GM19043 (cell line): ENCODE measurements around the gene KANSL1.

Source experiments
- ATAC-seq: cut with Tn5 transposase; IDR thresholded peaks from one replicate; pipeline ENCODE4 v1.9.1; 2021; ENCODE audit warnings: low read depth; ENCODE audit not compliant: unreplicated experiment

KANSL1 gene

DNA sequence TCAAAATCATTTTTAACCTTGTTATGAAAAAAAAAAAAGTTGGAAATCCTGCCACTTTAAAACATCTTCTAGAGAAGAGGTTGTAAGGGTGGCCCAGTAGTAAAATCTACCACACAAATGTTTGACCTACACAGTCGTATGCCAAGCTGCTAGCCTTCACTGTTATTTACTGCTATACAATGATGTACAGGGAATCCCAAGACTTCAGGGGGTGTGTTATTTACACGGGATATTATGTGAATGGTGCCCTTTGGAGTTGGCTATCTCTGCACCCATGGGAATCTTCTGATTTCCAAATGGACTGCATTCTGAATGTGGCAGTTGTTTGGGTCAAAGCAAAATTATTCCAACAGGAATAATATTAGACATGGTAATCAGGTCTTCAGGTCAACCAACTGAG, 148.2 kb downstream of the KANSL1 start:
- no peak for ATAC-seq

DNA sequence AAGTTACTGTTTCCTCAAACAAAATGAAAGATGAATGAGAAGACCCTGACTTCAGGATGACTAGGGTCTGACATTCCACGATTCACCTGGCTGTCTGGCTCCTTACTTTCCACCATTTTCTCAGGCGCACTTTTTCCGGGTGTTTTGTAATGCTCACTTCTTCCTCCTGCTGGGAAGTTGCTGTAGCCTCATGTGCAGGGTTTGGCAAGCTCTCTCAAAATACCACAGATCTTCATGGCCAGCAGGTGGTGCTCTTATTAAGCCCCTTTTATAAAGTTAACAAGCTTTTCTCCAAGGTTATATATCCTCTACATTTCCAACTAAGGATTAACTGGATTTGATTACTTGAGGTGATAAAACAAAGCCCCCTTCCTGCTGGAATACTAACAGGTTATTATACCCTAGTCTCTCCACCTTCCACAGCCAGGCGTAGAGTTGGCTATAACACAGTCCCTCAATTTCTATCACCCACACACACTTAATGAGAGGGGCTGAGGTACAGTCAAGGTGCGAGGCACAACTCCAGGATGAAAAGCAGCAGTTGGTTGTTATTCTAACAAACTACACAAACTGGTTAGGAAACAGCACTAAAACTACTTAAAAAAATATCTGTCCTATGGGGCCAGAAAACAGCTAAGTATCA, 148.8 kb downstream of the KANSL1 start:
- no peak for ATAC-seq

DNA sequence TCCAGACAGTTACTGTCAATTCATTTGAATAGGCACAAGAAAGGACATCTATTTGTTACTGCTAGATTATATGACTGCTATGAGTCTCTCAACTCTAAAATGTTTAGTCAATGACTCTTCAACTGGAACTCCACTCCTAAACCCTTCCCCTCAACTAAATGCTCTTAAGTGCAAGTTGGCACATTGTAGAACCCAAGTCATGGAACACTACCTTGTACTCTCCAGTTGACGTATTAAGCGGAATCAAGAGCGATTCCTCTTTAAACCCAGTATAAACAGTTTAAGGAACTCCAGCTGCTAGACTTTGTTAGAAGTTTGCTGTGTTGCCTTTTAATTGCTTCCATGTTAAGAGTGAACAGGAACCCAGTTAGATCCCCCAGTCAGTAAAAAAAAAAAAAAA, 149.6 kb downstream of the KANSL1 start:
- ATAC-seq = no peak

DNA sequence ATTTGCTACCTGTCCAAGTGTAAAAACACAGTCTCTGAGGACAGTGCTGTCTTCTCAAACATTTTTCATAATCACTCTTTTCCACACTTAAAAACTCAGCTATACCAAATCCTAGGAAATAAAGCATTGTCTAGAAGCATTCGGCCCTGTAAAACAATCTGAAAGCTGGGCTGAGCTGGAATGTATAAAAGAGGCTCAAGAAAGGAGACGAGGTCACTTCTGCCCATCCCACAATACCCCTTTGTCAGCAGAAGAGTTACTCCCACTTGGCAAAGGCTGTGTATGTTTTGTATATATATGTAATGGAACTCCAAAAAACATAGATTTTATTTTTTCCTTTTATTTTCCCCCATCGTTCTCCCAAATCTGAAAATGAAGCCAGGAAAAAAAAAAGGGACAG, 150.3 kb downstream of the KANSL1 start:
- no peak for ATAC-seq

DNA sequence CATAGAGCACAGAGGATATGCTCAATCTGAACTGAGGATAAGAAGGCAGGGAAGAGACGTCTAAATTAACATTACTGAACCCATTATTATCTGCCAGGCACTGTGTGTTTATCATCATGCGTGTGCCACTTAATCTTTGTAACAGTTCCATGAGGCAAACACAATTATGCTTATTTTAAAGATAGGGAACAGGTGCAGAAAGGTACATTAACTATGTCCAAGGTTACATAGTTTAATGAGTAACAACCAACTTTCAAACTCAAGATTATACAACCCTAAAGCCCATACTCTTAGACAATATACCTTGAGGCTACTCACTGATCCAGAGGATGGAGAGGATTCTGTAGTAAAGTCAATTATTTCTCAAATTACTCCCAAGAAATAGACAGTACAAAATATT, 151.0 kb downstream of the KANSL1 start:
- no peak for ATAC-seq

DNA sequence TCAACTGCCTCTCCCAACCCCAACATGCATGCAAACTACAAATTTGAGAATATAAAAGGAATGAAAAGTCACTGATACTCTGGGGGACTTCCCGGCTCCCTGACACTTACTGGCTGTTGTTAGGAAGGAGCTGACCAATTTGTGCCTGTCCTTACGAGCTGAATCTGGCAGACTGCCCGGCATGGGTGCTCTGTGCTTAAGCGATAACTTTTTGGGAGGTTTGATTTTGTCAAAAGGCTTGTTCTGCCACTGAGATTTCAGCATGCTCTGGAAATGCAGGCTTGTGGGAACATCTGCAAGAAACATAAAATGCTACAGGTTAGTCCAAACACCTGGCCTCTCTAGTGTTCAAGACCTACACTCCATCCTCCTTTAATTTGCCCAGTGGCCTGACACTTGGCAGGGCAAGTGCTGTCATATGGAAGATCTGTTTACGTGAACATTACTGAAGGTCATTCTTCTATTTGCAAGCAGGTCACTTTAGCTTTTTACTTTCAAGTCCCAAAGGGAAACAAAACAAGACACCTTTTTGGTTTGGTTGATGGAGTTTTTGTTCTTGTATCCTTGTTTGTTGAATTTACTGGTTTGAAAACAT, 153.5 kb downstream of the KANSL1 start:
- ATAC-seq = no peak

DNA sequence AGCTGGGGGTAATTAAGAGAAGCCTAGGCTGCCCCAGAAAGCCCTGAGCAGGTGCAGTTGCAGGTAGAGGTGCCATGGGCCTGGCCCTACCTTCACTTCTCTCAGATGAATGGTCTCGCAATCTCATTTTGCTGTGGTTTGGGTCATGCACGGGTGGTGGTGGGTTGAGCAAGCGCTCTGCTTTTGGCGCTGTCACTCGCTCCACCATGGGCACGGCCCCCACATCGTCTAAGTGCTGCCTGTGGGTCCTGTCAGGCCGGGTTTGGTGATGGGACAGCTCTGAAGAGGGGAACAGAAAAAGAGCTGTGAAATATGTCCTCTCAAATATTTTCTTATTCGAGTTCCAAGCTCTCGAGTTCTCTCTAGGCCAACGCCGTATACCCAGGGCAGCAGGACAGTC, 154.3 kb downstream of the KANSL1 start:
- ATAC-seq = no peak

DNA sequence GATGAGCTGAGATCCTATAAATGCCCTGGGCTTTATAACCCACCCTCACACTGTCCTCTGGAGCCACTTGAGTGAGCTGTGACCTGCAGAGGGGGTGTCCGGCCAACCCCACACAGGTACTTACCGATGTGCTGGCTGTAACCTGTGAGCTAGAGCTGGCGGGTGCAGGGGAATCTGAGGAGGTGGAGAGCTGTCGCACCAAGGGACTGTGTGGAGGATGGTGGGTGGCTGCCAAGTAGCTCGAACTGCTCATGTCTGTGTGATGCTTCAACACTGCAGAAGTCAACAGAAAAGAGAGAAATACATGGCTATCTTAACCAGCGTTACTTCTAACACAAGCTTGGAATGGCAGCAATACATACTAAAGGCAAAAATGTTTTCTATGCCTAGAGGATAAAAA, 154.8 kb downstream of the KANSL1 start:
- ATAC-seq = no peak

DNA sequence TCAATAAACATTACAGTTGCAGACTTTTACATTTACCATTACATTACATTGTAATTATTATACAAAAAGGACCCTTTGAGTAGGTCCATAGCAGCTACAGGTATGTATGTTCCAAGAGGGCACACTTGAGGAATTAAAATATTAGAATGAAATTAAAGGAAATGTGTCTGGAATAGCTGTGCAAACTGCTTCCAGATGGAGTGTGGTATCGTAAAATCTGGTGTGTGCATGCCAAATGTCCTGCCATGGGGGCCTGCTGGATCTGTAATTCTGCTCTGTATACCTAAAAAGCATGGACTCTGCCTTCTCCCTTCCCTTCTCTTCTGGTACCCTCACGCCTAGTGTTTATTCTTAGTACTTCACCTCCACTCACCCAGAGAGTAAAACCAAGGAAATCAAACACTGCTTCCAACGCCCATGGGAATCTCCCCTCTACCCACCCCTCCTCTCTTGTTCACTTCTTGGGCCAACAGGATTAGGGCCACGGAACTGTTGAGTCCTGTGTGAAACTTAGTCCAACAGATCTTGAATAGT, 155.4 kb downstream of the KANSL1 start:
- no peak for ATAC-seq

DNA sequence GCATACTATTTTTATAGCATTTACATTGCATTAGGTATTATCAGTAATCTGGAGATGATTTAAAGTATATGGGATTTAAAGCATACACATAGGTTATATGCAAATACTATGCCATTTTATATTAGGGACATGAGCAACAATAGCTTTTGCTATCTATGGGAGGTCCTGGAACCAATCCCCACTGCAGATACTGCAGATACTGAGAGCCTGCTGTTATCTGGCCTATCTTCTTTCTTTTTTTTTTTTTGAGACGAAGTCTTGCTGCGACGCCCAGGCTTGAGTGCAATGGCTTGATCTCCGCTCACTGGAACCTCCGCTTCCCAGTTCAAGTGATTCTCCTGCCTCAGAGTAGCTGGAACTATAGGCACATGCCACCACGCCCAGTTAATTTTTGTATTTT, 156.7 kb downstream of the KANSL1 start:
- no peak for ATAC-seq

DNA sequence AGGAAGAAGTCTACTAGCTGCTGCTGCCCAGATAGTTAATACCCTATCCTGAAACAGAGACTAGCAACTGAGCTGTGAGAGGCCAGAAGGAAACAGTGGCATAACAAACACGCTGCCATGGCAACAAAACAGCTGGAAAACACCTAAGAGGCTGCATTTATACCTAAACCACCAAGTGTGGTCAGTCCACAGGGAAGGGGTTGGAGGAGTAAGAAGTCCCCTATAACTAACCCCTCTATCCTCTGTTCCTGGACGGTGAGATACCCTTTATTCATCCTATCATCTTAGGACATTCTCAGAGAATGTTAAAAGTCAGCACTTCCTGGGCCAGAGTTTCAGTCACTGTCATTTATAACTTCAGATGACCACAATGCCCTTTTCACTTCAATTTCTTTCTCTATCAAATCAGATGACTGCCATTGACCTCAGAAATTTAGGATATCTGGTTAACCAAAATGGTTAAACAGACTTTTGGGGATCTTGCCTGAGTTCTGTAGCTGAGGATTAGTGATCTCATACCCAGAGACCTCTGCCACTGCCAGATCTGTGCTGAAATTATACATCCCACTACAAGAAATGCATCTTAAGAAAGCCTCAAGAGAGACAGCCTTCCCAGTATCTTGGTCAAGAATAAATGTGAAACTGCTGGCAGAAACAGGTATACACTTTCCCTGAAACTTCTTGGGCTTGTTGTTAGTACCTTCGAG, 158.0 kb downstream of the KANSL1 start:
- no peak for ATAC-seq

DNA sequence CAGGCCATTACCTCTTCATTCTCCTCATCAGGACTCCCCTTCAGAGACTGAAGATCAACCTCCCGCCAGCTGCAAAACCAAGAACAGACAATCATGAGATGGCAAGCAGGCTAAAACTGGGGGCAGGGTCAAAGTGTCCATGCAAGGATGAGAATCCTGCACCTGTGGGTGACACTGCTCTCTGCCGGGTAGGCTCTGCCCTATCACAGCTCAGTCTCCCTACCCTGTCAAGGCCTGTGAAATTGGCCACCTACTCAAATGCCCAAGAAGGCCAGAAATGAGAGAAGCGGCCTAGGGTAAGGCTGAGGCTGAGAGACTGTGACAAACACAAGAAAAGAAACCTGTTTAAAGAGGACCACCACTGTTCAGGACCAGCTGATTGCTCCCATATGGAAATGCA, 159.8 kb downstream of the KANSL1 start:
- ATAC-seq = no peak

DNA sequence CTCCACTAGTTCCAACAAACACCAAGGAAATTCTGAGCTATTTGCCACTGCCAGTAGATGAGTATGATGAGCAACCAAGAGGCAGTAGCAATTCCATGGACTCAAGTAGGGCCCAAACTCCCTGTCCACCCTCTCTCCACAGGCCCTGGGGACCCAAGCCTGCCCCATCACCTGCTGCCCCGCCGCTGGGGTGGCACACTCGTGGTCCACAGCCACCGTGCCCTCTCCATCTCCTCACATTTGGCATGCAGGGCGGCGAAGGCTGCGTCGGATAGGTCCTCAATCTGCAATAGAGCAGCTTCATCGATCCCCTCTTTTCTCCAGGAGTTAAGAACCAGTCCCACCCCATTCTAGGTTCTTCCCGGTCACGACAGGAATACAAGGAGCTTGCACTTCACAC, 160.3 kb downstream of the KANSL1 start:
- no peak for ATAC-seq

DNA sequence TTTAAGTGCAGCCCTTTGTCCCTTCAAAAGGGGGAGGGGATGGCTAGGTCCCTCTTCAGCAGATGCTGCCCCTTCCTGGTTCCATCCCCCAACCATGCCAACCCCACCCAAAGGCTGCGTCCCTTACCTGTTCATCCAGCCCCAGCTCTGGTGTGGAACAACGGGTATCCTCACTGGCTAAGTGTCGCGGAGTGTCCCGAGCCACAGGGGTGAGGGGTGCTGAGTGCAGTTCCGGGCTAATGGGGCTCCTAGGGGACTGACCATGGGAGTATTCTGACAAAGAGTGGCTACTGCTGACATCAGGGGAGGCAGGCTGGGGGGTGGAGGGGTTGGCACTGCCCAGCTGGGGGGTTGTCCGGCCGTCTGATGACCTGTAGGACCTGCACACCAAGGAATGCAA, 161.3 kb downstream of the KANSL1 start:
- ATAC-seq = no peak

DNA sequence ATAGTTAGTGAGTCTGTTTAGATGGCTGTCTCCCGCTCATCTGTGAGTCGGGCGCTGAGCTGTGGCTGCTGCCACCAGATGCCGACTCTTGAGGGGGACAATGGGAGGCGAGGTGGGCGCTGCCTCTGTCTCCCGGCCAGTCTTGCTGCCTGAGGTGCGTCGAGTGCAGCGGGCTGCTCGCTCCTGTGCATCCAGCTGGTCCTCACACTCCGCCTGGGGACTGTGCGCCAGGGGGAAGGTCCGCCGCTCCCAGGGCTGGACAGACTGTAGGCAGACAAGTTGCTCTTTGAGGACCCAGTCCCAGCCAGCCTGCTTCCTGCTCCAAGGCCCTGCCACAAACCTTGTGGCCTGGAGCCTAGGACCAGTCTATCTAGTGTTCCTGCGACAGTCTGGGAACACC, 161.8 kb downstream of the KANSL1 start:
- ATAC-seq = no peak

DNA sequence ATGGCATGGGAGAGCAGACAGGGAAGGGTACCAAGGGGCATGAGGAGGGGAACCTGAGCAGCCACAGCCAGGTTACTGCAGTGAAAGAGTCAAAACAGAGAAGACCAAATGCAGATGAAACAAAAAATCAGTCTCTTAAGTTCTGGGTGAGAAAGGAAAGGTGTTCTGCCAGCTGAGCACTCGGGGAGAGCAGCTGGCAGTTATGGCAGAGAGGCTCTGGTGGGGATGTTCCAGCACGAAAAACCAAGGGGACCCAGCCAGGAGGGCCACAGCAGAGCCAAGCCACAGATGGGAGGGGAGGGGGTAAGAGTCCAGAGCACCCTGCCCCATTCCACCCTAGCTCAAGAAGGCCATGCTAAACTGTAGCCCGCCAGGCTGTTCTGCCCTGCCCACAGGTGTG, 162.5 kb downstream of the KANSL1 start:
- ATAC-seq = no peak

DNA sequence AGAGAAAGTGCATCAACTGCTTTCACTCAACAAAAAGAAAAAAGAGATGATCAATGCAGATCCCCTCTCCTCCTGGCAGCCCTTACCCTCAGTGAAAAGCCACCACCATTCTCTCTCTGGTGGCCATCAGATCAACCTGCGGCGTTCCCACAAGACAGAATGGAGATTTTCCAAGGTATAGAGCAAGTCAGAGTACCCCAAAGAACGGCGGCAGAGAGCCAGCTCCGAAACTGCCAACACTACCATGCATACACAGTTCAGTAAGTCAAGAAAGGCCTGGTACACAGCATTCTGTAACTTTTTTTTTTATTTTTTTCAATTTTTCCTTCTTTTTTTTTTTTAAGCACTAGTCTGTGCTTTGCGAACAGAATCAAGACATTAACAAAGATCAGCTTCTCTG, 163.6 kb downstream of the KANSL1 start:
- no peak for ATAC-seq

DNA sequence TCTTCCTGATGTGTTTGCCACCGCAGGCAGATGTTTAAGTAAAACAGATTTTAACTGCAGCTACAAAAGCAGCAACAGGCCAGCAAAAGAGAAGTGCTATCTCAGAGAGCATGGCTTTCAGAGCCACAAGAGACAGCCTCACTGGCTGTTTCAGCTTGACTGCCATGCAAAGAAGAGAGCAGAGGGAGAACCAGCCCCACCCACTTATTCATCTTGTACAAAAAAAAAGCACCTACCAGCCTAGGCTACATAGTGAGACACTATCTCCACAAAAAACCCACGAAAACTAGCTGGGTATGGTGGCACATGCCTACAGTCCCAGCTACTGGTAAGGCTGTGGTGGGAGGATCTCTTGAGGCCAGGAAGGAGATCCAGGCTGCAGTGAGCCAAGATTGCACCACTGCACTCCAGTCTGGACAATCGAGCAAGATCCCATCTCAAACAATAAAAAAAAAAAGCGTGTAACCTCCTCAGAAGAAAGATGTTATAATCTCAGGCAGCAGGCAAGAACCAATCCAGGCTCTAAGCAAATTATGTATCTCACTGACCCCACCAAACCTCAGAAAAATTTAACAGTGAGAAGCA, 164.2 kb downstream of the KANSL1 start:
- ATAC-seq = no peak

DNA sequence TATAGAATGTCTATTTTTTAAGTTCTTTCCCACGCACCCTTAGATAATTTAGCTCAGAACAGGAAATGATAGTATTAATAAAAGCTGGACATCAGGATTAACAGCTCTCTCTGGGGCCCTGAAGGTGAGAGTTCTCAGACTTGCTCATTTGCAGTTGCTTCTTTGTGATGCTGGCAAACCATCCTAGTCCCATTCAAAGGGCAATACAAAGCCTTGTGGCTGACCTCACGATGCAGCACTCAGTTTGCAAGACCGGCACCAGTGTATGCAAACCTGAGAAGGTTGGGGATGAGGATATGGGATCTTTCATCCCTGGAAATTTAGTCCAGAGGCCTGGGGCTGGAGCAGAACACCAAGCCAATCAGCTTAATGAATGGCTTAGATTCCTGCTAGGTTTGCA, 164.9 kb downstream of the KANSL1 start:
- no peak for ATAC-seq

DNA sequence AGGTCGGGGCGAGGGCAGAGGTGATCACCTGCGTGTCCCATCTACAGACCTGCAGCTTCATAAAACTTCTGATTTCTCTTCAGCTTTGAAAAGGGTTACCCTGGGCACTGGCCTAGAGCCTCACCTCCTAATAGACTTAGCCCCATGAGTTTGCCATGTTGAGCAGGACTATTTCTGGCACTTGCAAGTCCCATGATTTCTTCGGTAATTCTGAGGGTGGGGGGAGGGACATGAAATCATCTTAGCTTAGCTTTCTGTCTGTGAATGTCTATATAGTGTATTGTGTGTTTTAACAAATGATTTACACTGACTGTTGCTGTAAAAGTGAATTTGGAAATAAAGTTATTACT, 165.3 kb downstream of the KANSL1 start:
- ATAC-seq = no peak

DNA sequence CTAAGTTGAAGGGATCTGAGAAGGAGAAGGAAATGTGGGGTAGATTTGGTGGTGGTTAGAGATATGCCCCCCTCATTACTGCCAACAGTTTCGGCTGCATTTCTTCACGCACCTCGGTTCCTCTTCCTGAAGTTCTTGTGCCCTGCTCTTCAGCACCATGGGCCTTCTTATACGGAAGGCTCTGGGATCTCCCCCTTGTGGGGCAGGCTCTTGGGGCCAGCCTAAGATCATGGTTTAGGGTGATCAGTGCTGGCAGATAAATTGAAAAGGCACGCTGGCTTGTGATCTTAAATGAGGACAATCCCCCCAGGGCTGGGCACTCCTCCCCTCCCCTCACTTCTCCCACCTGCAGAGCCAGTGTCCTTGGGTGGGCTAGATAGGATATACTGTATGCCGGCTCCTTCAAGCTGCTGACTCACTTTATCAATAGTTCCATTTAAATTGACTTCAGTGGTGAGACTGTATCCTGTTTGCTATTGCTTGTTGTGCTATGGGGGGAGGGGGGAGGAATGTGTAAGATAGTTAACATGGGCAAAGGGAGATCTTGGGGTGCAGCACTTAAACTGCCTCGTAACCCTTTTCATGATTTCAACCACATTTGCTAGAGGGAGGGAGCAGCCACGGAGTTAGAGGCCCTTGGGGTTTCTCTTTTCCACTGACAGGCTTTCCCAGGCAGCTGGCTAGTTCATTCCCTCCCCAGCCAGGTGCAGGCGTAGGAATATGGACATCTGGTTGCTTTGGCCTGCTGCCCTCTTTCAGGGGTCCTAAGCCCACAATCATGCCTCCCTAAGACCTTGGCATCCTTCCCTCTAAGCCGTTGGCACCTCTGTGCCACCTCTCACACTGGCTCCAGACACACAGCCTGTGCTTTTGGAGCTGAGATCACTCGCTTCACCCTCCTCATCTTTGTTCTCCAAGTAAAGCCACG, 165.9 kb downstream of the KANSL1 start:
- ATAC-seq = no peak
